Measurements from ENCODE around the gene RNF183. TPM values are rescaled to one million over a fixed set of nuclear protein-coding genes. Genes with fewer than 3 reads are reported as not detected.

RNF183 gene
- total RNA-seq, 4 donors from 2014 or later = not detected

DNA sequence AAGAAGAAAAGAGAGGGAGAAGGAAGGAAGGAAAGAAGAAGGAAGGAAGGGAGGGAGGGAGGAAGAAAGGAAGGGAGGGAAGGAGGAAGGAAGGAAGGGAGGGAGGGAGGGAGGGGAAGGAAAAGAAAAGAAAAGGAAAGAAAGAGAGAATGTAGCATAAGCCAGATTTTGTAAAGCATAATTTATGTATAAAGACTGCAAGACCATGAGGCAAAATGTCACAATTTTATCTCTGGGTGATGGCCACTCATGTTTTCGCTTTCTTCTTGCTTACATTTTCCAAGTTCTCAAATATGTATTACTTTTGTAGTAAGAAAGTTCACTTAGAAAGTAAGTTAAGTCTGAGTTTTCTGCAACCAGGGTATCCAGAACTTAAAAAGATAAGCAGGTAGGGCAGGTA is 3.4 kb upstream of the RNF183 start:
- no peak for TF ChIP-seq CTCF (IDR thresholded peaks at IDR 0.05; ENCODE audit: low read depth)

- no peak for TF ChIP-seq CTCF (IDR thresholded peaks at IDR 0.05; ENCODE audit: low read depth)
These were observed 1.6 kb downstream of the RNF183 start for GRCh38 chr9:113301548-113301947.

GRCh38 chr9:113299800-113300292 is 3.3 kb downstream of the RNF183 start:
- no peak for TF ChIP-seq CTCF (IDR thresholded peaks at IDR 0.05; ENCODE audit: low read depth)

DNA sequence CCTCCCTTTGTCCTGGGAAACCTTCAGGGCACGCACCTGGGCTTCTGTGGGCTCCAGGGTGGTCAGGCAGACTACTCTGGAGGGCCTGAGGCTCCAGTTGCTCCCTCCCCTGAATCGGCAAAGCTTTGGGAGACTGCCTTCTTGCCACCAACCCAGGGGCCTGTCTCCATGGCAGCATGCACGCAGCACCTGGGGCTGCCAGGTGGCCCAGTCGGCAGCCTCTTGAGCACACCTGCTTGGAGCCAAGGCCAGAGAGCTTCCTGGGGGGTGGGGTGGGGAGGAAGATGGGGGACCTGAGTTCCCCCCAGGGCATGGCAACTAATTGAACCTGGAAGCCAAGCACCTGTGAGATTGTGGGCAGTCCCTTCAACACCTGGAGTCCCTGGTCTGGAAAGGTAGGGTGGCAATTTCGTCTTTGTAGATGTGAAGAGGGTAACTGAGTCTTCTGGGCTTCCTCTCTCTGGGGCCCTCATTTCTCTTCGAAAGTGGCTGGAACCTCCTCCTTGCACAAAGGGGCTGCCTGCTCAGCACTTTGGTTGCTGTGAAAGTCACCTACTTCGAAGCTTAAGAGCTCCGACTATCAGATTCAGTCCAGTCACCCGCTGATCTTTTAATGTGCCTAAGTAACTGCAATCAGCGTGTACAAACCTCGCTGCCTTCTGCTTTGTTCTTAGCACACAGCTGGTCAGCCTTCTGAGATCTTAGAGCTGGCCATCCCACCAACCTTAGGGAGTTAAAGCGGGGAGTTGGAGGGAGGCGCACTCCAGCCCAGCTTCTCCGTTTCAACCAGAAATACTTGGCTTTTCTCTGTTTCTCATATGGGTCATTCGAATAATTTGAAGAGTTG is 4.0 kb downstream of the RNF183 start:
- no peak for TF ChIP-seq CTCF (IDR thresholded peaks at IDR 0.05; ENCODE audit: low read depth)

DNA sequence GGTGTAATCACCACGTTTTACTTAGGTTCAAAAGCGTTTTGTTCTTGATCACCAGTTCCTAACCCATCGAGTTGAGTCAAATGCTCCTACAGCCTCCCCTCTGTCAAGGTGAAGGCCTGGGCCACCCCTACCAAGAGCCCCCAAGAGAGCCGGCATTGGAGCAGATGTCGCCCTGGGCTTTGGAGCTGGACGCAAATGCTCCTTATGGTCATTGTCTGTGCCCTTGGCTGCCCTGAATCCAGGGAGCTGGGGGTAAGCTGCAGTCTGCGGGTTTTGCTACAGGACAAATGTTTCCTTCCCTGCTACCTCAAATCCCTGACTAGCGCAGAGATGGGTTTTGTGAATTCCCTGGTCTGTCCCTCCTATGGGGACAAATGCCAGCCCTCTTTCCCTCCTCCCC is 4.9 kb downstream of the RNF183 start:
- no peak for TF ChIP-seq CTCF (IDR thresholded peaks at IDR 0.05; ENCODE audit: low read depth)

GRCh38 chr9:113296796-113297558 is 6.2 kb downstream of the RNF183 start:
- TF ChIP-seq CTCF (IDR thresholded peaks at IDR 0.05; ENCODE audit: low read depth) = no peak

- TF ChIP-seq CTCF (IDR thresholded peaks at IDR 0.05; ENCODE audit: low read depth) = no peak
These were observed 9.8 kb downstream of the RNF183 start for GRCh38 chr9:113293285-113293878.
